ENCODE measurements around the gene FMNL2.

The FMNL2 gene

GRCh38 chr2:152581360-152581759 lies 246.4 kb downstream of the FMNL2 start:
- H3K4me2 ChIP-seq (ENCODE audit: insufficient read depth, low read length, poor library complexity, severe bottlenecking) = no peak overlapping the region
- H3K27me3 ChIP-seq (ENCODE audit: control insufficient read depth in 3 of 3, insufficient read depth in 3 of 3, low read depth in 1 of 3, low read length in 3 of 3) = no peaks in the 10 kb centered on the region
- no peak overlapping the region for H2BK120ac ChIP-seq (ENCODE audit: low read depth, low read length)
- H3K79me1 ChIP-seq (ENCODE audit: low read depth, low read length) = no peaks in the 10 kb centered on the region
- H3K14ac ChIP-seq (ENCODE audit: low read length) = no peak overlapping the region
- H3K18ac ChIP-seq (ENCODE audit: low read length) = no peak overlapping the region
- no peak overlapping the region for H4K91ac ChIP-seq (ENCODE audit: low read depth, low read length, poor library complexity)
- H3K23ac ChIP-seq (ENCODE audit: low read depth, low read length, poor library complexity) = no peak overlapping the region
- no peak overlapping the region for H2BK5ac ChIP-seq (ENCODE audit: low read length)
- no peak overlapping the region for H3K4ac ChIP-seq (ENCODE audit: low read length)
- H2BK12ac ChIP-seq (ENCODE audit: low read length) = no peak overlapping the region
- H4K8ac ChIP-seq (ENCODE audit: low read depth, low read length) = no peak overlapping the region
- H3K4me1 ChIP-seq (ENCODE audit: control insufficient read depth in 2 of 2, insufficient read depth in 1 of 2, low read depth in 1 of 2, low read length in 2 of 2) = peaks cover 0 to 3% of the 10 kb centered on the region in 2 donors
- no peak overlapping the region for H3K27ac ChIP-seq (replicated peaks; ENCODE audit: low read length)
- no peak overlapping the region for H3K4me3 ChIP-seq (ENCODE audit: low read length in 2 of 2)
- H2AK5ac ChIP-seq (ENCODE audit: low read depth, low read length) = no peak overlapping the region
- WGBS, 2 donors (ENCODE audit: extremely low coverage in 2 of 2, insufficient read length in 2 of 2, insufficient replicate concordance in 1 of 2) = no CpG with 5 or more reads among the region's 11 CpGs
- H2AFZ ChIP-seq (ENCODE audit: low read length) = no peak overlapping the region
- no peaks in the 10 kb centered on the region for H3K9me3 ChIP-seq (replicated peaks in 1 of 2; ENCODE audit: control insufficient read depth in 2 of 2, insufficient read depth in 1 of 2, low read depth in 1 of 2, low read length in 2 of 2)
- H2BK15ac ChIP-seq (ENCODE audit: low read length) = no peak overlapping the region
- H3K9ac ChIP-seq (ENCODE audit: low read depth, low read length, poor library complexity) = no peak overlapping the region
- no peak for DNase-seq (ENCODE audit: low spot score)
- H3K36me3 ChIP-seq (replicated peaks in 1 of 2; ENCODE audit: control insufficient read depth in 2 of 2, insufficient read depth in 2 of 2, low read length in 2 of 2) = peaks cover 6 to 95% of the 10 kb centered on the region in 2 donors

- no peak overlapping the region for H4K8ac ChIP-seq (ENCODE audit: low read depth, low read length)
- H4K91ac ChIP-seq (ENCODE audit: low read depth, low read length, poor library complexity) = no peak overlapping the region
- peaks cover 6 to 95% of the 10 kb centered on the region in 2 donors for H3K36me3 ChIP-seq (replicated peaks in 1 of 2; ENCODE audit: control insufficient read depth in 2 of 2, insufficient read depth in 2 of 2, low read length in 2 of 2)
- WGBS, 2 donors (ENCODE audit: extremely low coverage in 2 of 2, insufficient read length in 2 of 2, insufficient replicate concordance in 1 of 2) = no CpG with 5 or more reads among the region's 2 CpGs
- H3K14ac ChIP-seq (ENCODE audit: low read length) = no peak overlapping the region
- H3K4me1 ChIP-seq (ENCODE audit: control insufficient read depth in 2 of 2, insufficient read depth in 1 of 2, low read depth in 1 of 2, low read length in 2 of 2) = peaks cover 0 to 3% of the 10 kb centered on the region in 2 donors
- no peak overlapping the region for H3K23ac ChIP-seq (ENCODE audit: low read depth, low read length, poor library complexity)
- H3K4me3 ChIP-seq (ENCODE audit: low read length in 2 of 2) = no peak overlapping the region
- no peak overlapping the region for H2AK5ac ChIP-seq (ENCODE audit: low read depth, low read length)
- no peak overlapping the region for H3K4ac ChIP-seq (ENCODE audit: low read length)
- no peak for DNase-seq (ENCODE audit: low spot score)
- H3K18ac ChIP-seq (ENCODE audit: low read length) = no peak overlapping the region
- no peaks in the 10 kb centered on the region for H3K79me1 ChIP-seq (ENCODE audit: low read depth, low read length)
- H2BK120ac ChIP-seq (ENCODE audit: low read depth, low read length) = no peak overlapping the region
- H3K9ac ChIP-seq (ENCODE audit: low read depth, low read length, poor library complexity) = no peak overlapping the region
- no peaks in the 10 kb centered on the region for H3K27me3 ChIP-seq (ENCODE audit: control insufficient read depth in 3 of 3, insufficient read depth in 3 of 3, low read depth in 1 of 3, low read length in 3 of 3)
- H2AFZ ChIP-seq (ENCODE audit: low read length) = no peak overlapping the region
- no peak overlapping the region for H2BK12ac ChIP-seq (ENCODE audit: low read length)
- H3K9me3 ChIP-seq (replicated peaks in 1 of 2; ENCODE audit: control insufficient read depth in 2 of 2, insufficient read depth in 1 of 2, low read depth in 1 of 2, low read length in 2 of 2) = no peaks in the 10 kb centered on the region
- no peak overlapping the region for H2BK5ac ChIP-seq (ENCODE audit: low read length)
- H2BK15ac ChIP-seq (ENCODE audit: low read length) = no peak overlapping the region
- no peak overlapping the region for H3K4me2 ChIP-seq (ENCODE audit: insufficient read depth, low read length, poor library complexity, severe bottlenecking)
- no peak overlapping the region for H3K27ac ChIP-seq (replicated peaks; ENCODE audit: low read length)
These were observed 247.1 kb downstream of the FMNL2 start for GRCh38 chr2:152582081-152582480.

- H3K4me3 ChIP-seq (ENCODE audit: low read length in 2 of 2) = no peak overlapping the region
- no peak overlapping the region for H2BK120ac ChIP-seq (ENCODE audit: low read depth, low read length)
- H3K14ac ChIP-seq (ENCODE audit: low read length) = no peak overlapping the region
- no peak overlapping the region for H3K23ac ChIP-seq (ENCODE audit: low read depth, low read length, poor library complexity)
- no peak overlapping the region for H2BK15ac ChIP-seq (ENCODE audit: low read length)
- no peaks in the 10 kb centered on the region for H3K27me3 ChIP-seq (ENCODE audit: control insufficient read depth in 3 of 3, insufficient read depth in 3 of 3, low read depth in 1 of 3, low read length in 3 of 3)
- H3K4me1 ChIP-seq (ENCODE audit: control insufficient read depth in 2 of 2, insufficient read depth in 1 of 2, low read depth in 1 of 2, low read length in 2 of 2) = peaks cover 0 to 3% of the 10 kb centered on the region in 2 donors
- peaks cover 6 to 94% of the 10 kb centered on the region in 2 donors for H3K36me3 ChIP-seq (replicated peaks in 1 of 2; ENCODE audit: control insufficient read depth in 2 of 2, insufficient read depth in 2 of 2, low read length in 2 of 2)
- no peak overlapping the region for H2AK5ac ChIP-seq (ENCODE audit: low read depth, low read length)
- no peak overlapping the region for H4K91ac ChIP-seq (ENCODE audit: low read depth, low read length, poor library complexity)
- H2BK5ac ChIP-seq (ENCODE audit: low read length) = no peak overlapping the region
- no peaks in the 10 kb centered on the region for H3K79me1 ChIP-seq (ENCODE audit: low read depth, low read length)
- no peak for DNase-seq (ENCODE audit: low spot score)
- H4K8ac ChIP-seq (ENCODE audit: low read depth, low read length) = no peak overlapping the region
- no peak overlapping the region for H3K18ac ChIP-seq (ENCODE audit: low read length)
- no peak overlapping the region for H3K4ac ChIP-seq (ENCODE audit: low read length)
- H2BK12ac ChIP-seq (ENCODE audit: low read length) = no peak overlapping the region
- H3K4me2 ChIP-seq (ENCODE audit: insufficient read depth, low read length, poor library complexity, severe bottlenecking) = no peak overlapping the region
- no CpG with 5 or more reads among the region's 6 CpGs for WGBS, 2 donors (ENCODE audit: extremely low coverage in 2 of 2, insufficient read length in 2 of 2, insufficient replicate concordance in 1 of 2)
- no peak overlapping the region for H2AFZ ChIP-seq (ENCODE audit: low read length)
- no peaks in the 10 kb centered on the region for H3K9me3 ChIP-seq (replicated peaks in 1 of 2; ENCODE audit: control insufficient read depth in 2 of 2, insufficient read depth in 1 of 2, low read depth in 1 of 2, low read length in 2 of 2)
- no peak overlapping the region for H3K9ac ChIP-seq (ENCODE audit: low read depth, low read length, poor library complexity)
- no peak overlapping the region for H3K27ac ChIP-seq (replicated peaks; ENCODE audit: low read length)
These were observed 248.7 kb downstream of the FMNL2 start for GRCh38 chr2:152583512-152584229.

GRCh38 chr2:152584301-152584700 lies 249.3 kb downstream of the FMNL2 start:
- no peak overlapping the region for H2BK15ac ChIP-seq (ENCODE audit: low read length)
- no peaks in the 10 kb centered on the region for H3K79me1 ChIP-seq (ENCODE audit: low read depth, low read length)
- H2AK5ac ChIP-seq (ENCODE audit: low read depth, low read length) = no peak overlapping the region
- no peak overlapping the region for H3K4me2 ChIP-seq (ENCODE audit: insufficient read depth, low read length, poor library complexity, severe bottlenecking)
- no peak overlapping the region for H3K27ac ChIP-seq (replicated peaks; ENCODE audit: low read length)
- H3K18ac ChIP-seq (ENCODE audit: low read length) = no peak overlapping the region
- no peak overlapping the region for H2BK12ac ChIP-seq (ENCODE audit: low read length)
- no peak overlapping the region for H3K9ac ChIP-seq (ENCODE audit: low read depth, low read length, poor library complexity)
- H3K4me3 ChIP-seq (ENCODE audit: low read length in 2 of 2) = no peak overlapping the region
- H3K27me3 ChIP-seq (ENCODE audit: control insufficient read depth in 3 of 3, insufficient read depth in 3 of 3, low read depth in 1 of 3, low read length in 3 of 3) = no peaks in the 10 kb centered on the region
- no peak overlapping the region for H3K14ac ChIP-seq (ENCODE audit: low read length)
- H3K36me3 ChIP-seq (replicated peaks in 1 of 2; ENCODE audit: control insufficient read depth in 2 of 2, insufficient read depth in 2 of 2, low read length in 2 of 2) = peaks cover 8 to 95% of the 10 kb centered on the region in 2 donors
- no peak for DNase-seq (ENCODE audit: low spot score)
- H2BK120ac ChIP-seq (ENCODE audit: low read depth, low read length) = no peak overlapping the region
- peaks cover 0 to 3% of the 10 kb centered on the region in 2 donors for H3K4me1 ChIP-seq (ENCODE audit: control insufficient read depth in 2 of 2, insufficient read depth in 1 of 2, low read depth in 1 of 2, low read length in 2 of 2)
- H3K23ac ChIP-seq (ENCODE audit: low read depth, low read length, poor library complexity) = no peak overlapping the region
- no peaks in the 10 kb centered on the region for H3K9me3 ChIP-seq (replicated peaks in 1 of 2; ENCODE audit: control insufficient read depth in 2 of 2, insufficient read depth in 1 of 2, low read depth in 1 of 2, low read length in 2 of 2)
- H4K91ac ChIP-seq (ENCODE audit: low read depth, low read length, poor library complexity) = no peak overlapping the region
- H3K4ac ChIP-seq (ENCODE audit: low read length) = no peak overlapping the region
- no peak overlapping the region for H2AFZ ChIP-seq (ENCODE audit: low read length)
- no peak overlapping the region for H2BK5ac ChIP-seq (ENCODE audit: low read length)
- no CpG with 5 or more reads among the region's 3 CpGs for WGBS, 2 donors (ENCODE audit: extremely low coverage in 2 of 2, insufficient read length in 2 of 2, insufficient replicate concordance in 1 of 2)
- H4K8ac ChIP-seq (ENCODE audit: low read depth, low read length) = no peak overlapping the region
